ENCODE results near the gene IFNLR1. TPM values are rescaled to one million over a fixed set of nuclear protein-coding genes. Genes with fewer than 3 reads are reported as not detected.

IFNLR1 gene
- total and polyA plus RNA-seq, 2 donors (not counting 1 experiment from before 2014, with no cell fraction given) = under 0.01 to 0.02 TPM

DNA sequence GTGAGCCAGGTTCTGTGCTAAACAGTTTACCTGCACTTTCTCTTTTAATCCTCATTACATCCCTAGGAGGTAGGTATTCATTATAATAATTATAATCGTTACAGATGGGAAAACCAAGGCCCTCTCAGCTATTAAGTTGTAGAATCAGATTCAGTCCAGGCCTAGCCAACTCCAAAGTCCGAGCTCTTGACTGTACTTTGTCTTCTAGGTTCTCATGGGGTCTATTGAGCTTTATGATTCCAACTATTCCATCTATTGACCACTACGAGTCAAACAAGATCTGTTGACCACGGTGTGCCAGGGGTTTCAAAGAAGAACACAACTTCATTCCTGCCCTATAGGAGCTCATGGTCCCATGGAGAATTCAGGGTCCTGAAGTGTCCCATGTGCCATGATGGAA, 2.0 kb downstream of the IFNLR1 start:
- TF ChIP-seq EZH2 (IDR thresholded peaks at IDR 0.05; ENCODE audit: low read length, missing control alignments) = no peak
- TF ChIP-seq, protein P1, sequence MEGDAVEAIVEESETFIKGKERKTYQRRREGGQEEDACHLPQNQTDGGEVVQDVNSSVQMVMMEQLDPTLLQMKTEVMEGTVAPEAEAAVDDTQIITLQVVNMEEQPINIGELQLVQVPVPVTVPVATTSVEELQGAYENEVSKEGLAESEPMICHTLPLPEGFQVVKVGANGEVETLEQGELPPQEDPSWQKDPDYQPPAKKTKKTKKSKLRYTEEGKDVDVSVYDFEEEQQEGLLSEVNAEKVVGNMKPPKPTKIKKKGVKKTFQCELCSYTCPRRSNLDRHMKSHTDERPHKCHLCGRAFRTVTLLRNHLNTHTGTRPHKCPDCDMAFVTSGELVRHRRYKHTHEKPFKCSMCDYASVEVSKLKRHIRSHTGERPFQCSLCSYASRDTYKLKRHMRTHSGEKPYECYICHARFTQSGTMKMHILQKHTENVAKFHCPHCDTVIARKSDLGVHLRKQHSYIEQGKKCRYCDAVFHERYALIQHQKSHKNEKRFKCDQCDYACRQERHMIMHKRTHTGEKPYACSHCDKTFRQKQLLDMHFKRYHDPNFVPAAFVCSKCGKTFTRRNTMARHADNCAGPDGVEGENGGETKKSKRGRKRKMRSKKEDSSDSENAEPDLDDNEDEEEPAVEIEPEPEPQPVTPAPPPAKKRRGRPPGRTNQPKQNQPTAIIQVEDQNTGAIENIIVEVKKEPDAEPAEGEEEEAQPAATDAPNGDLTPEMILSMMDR (conservative IDR thresholded peaks at IDR 0.05 in 1 of 2, IDR thresholded peaks at IDR 0.05 in 1 of 2; ENCODE audit: low read depth in 1 of 2, low read length in 2 of 2) = no peak
- Histone ChIP-seq H3K4me2 (ENCODE audit: extremely low read depth, insufficient read depth, low read length) (no peak overlapping the region), H3K4me3 (replicated peaks in 1 of 4; ENCODE audit: control extremely low read depth in 1 of 4, insufficient read depth in 1 of 4, low read depth in 3 of 4, low read length in 4 of 4) (no peak overlapping the region), H3K4me1 (ENCODE audit: control insufficient read depth, extremely low read depth, insufficient read depth, low read length) (no peaks in the 10 kb centered on the region), H3K27ac (ENCODE audit: insufficient read depth, low read length) (no peak overlapping the region), H3K27me3 (ENCODE audit: control insufficient read depth, insufficient read depth, low read length) (peaks cover 23% of the 10 kb centered on the region), H3K36me3 (ENCODE audit: control insufficient read depth, insufficient read depth, low read length) (no peaks in the 10 kb centered on the region), H2AFZ (ENCODE audit: low read length) (no peak overlapping the region), H4K20me1 (ENCODE audit: control insufficient read depth, extremely low read depth, insufficient read depth, low read length) (no peaks in the 10 kb centered on the region), H3K79me2 (ENCODE audit: control insufficient read depth, insufficient read depth, low read length) (no peaks in the 10 kb centered on the region), H3K9me3 (ENCODE audit: control insufficient read depth, insufficient read depth, low read depth, low read length) (no peaks in the 10 kb centered on the region), H3K9ac (ENCODE audit: insufficient read depth, low read length) (no peak overlapping the region)
- DNase-seq (ENCODE audit: low read depth in 2 of 2) = no peak

DNA sequence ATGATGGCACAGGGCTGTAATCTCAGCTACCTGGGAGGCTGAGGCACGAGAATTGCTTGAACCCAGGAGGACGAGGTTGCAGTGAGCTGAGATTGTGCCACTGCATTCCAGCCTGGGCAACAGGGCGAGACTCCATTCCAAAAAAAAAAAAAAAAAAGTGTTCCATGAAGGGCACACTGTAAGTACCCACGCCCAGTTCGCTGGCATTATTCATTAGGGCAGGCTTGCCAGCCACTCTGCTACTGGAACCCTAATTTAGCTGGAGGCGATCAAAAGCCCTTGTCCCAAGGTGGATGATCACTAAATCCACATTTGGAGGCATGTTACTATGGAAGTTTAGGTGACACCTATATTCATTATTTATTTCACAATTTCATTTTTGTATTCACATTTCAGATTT, 5.0 kb downstream of the IFNLR1 start:
- peaks cover 18% of the 10 kb centered on the region for H3K27me3 ChIP-seq (ENCODE audit: control insufficient read depth, insufficient read depth, low read length)
- no peaks in the 10 kb centered on the region for H4K20me1 ChIP-seq (ENCODE audit: control insufficient read depth, extremely low read depth, insufficient read depth, low read length)
- no peaks in the 10 kb centered on the region for H3K36me3 ChIP-seq (ENCODE audit: control insufficient read depth, insufficient read depth, low read length)
- no peaks in the 10 kb centered on the region for H3K9me3 ChIP-seq (ENCODE audit: control insufficient read depth, insufficient read depth, low read depth, low read length)
- no peak overlapping the region for H3K9ac ChIP-seq (ENCODE audit: insufficient read depth, low read length)
- H3K4me1 ChIP-seq (ENCODE audit: control insufficient read depth, extremely low read depth, insufficient read depth, low read length) = no peaks in the 10 kb centered on the region
- TF ChIP-seq EZH2 (IDR thresholded peaks at IDR 0.05; ENCODE audit: low read length, missing control alignments) = no peak
- TF ChIP-seq, protein P1 (conservative IDR thresholded peaks at IDR 0.05 in 1 of 2, IDR thresholded peaks at IDR 0.05 in 1 of 2; ENCODE audit: low read depth in 1 of 2, low read length in 2 of 2) = no peak
- DNase-seq (ENCODE audit: low read depth in 2 of 2) = no peak
- H2AFZ ChIP-seq (ENCODE audit: low read length) = no peak overlapping the region
- H3K79me2 ChIP-seq (ENCODE audit: control insufficient read depth, insufficient read depth, low read length) = no peaks in the 10 kb centered on the region
- H3K4me2 ChIP-seq (ENCODE audit: extremely low read depth, insufficient read depth, low read length) = no peak overlapping the region
- no peak overlapping the region for H3K4me3 ChIP-seq (replicated peaks in 1 of 4; ENCODE audit: control extremely low read depth in 1 of 4, insufficient read depth in 1 of 4, low read depth in 3 of 4, low read length in 4 of 4)
- no peak overlapping the region for H3K27ac ChIP-seq (ENCODE audit: insufficient read depth, low read length)

DNA sequence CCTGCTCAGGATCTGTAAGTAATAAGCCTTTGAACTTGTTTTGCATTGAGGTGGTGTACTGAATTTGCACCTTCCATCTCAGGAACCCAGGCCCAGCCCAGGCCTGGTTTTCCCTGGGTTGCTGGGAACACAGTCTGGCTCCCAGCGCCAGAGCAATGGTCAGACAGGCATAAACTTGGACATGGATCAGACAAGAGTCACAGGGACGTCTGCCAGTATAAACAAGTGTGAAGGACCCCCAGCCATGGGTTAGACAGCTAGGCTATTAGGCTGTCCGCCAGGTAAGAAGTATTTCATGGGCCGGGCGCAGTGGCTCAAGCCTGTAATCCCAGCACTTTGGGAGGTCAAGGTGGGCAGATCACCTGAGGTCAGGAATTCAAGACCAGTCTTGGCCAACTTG, 5.5 kb downstream of the IFNLR1 start:
- H3K9me3 ChIP-seq (ENCODE audit: control insufficient read depth, insufficient read depth, low read depth, low read length) = no peaks in the 10 kb centered on the region
- no peaks in the 10 kb centered on the region for H3K4me1 ChIP-seq (ENCODE audit: control insufficient read depth, extremely low read depth, insufficient read depth, low read length)
- no peaks in the 10 kb centered on the region for H4K20me1 ChIP-seq (ENCODE audit: control insufficient read depth, extremely low read depth, insufficient read depth, low read length)
- DNase-seq (ENCODE audit: low read depth in 2 of 2) = no peak
- H3K79me2 ChIP-seq (ENCODE audit: control insufficient read depth, insufficient read depth, low read length) = no peaks in the 10 kb centered on the region
- H3K27ac ChIP-seq (ENCODE audit: insufficient read depth, low read length) = no peak overlapping the region
- H3K27me3 ChIP-seq (ENCODE audit: control insufficient read depth, insufficient read depth, low read length) = peaks cover 15% of the 10 kb centered on the region
- no peaks in the 10 kb centered on the region for H3K36me3 ChIP-seq (ENCODE audit: control insufficient read depth, insufficient read depth, low read length)
- H3K9ac ChIP-seq (ENCODE audit: insufficient read depth, low read length) = no peak overlapping the region
- H2AFZ ChIP-seq (ENCODE audit: low read length) = no peak overlapping the region
- no peak for TF ChIP-seq EZH2 (IDR thresholded peaks at IDR 0.05; ENCODE audit: low read length, missing control alignments)
- TF ChIP-seq, protein P1 (conservative IDR thresholded peaks at IDR 0.05 in 1 of 2, IDR thresholded peaks at IDR 0.05 in 1 of 2; ENCODE audit: low read depth in 1 of 2, low read length in 2 of 2) = no peak
- no peak overlapping the region for H3K4me3 ChIP-seq (replicated peaks in 1 of 4; ENCODE audit: control extremely low read depth in 1 of 4, insufficient read depth in 1 of 4, low read depth in 3 of 4, low read length in 4 of 4)
- H3K4me2 ChIP-seq (ENCODE audit: extremely low read depth, insufficient read depth, low read length) = no peak overlapping the region

Data from fibroblast of lung (primary cell).